GM20000 (cell line): ENCODE measurements around the gene TSPAN33.

Experiments used
- DNase-seq: peaks from one replicate; pipeline ENCODE4 v3.0.0; 2012; ENCODE audit warnings: low spot score
- TF ChIP-seq, protein P1 (sequence below): IDR thresholded peaks from 2 replicates; pipeline ENCODE4 v1.5.1; 2012; ENCODE audit warnings: mild to moderate bottlenecking, control low read depth; ENCODE audit errors: extremely low read depth, missing control alignments

Gene TSPAN33

DNA sequence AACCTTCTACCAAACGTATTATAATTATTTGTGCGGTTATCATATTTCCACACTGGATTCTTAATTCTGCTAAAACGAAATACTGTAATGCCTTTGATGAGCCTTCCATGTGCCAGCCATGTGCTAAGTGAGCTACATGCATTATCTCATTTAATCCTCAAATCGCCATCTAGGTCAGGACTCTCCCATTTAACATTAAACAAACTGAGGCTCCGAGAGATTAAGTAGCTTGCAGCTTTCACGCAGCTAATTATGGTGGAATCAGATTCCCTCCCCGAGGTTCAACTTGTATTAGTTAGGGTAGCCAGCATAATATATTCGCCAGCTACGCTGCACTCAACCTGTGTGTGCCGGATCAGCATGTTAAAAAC, 798 bp upstream of the TSPAN33 start:
- DNase-seq: no peak
- TF ChIP-seq, protein P1, sequence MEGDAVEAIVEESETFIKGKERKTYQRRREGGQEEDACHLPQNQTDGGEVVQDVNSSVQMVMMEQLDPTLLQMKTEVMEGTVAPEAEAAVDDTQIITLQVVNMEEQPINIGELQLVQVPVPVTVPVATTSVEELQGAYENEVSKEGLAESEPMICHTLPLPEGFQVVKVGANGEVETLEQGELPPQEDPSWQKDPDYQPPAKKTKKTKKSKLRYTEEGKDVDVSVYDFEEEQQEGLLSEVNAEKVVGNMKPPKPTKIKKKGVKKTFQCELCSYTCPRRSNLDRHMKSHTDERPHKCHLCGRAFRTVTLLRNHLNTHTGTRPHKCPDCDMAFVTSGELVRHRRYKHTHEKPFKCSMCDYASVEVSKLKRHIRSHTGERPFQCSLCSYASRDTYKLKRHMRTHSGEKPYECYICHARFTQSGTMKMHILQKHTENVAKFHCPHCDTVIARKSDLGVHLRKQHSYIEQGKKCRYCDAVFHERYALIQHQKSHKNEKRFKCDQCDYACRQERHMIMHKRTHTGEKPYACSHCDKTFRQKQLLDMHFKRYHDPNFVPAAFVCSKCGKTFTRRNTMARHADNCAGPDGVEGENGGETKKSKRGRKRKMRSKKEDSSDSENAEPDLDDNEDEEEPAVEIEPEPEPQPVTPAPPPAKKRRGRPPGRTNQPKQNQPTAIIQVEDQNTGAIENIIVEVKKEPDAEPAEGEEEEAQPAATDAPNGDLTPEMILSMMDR: no peak

DNA sequence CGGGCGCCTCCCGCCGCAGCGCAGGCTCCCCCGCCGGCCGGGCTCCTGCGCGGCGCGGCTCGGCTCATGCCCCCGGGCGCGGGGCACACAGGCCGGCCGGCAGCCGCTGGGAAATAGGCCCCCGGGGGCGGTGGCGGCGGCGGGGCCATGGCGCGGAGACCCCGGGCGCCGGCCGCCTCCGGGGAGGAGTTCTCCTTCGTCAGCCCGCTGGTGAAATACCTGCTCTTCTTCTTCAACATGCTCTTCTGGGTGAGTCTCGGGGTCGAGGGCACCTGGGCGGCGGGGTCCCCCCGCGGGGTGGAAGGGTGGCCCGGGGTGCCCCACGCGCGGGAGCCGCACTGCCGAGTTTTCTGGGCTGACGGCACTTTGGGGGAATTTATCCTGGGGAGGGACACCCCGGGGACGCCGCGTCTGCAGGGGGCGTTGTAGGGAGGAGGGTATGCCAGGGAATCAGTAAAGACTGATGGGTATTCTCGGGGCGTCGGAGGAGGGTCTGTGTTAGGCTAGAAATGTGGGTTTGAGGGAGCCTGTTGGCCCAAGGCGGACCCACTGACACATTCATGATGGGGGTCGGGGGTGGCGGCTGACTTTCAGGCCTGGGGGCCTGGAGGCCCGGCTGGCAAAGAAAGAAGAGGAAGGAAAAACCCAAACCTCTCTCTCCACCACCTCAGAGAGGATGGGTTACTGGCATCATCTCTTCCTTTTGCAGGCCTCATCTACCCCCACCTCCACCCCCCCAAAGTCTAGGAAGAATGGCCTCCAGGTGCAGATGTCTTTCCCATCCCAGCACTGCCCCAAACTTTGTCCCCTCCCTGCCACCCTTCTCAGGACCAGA, 544 bp downstream of the TSPAN33 start:
- TF ChIP-seq, protein P1: peak; percentile 49
- DNase-seq: no peak

DNA sequence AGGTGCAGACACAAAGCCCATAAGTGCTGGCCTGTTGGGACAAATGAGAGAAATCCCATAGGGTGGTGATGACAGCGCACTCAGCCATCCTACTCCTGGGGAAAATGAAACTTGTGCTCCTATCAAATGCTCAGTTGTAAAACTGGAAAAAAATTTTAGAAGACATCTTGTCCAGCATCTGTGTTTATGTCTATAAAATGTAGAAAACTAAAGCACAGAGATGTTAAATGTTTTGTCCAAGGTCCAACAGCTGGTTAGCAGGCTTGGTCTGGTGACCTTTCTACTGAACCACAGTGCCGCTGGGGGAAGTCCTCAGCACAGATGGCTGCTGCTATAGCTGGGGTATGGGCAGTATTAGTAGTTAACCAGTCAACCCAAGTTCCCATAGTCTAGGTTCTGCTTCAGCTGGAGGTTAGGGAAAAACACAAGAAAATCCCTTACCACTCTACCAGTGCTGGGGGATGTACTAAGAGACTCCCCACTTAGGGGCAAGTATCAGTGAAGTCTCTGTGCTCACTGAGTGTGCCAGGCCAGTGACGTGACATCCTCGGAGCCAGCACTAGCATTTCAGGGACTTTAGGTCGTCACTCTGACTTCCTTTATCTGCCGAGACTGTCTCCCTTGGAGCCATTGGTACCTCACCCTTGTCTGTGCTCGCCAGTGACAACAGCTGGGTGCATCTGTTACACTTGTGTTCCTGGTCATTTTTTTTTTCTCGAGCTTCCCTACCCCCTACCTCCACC, 1.9 kb downstream of the TSPAN33 start:
- TF ChIP-seq, protein P1: no peak
- peak; percentile 82 for DNase-seq

DNA sequence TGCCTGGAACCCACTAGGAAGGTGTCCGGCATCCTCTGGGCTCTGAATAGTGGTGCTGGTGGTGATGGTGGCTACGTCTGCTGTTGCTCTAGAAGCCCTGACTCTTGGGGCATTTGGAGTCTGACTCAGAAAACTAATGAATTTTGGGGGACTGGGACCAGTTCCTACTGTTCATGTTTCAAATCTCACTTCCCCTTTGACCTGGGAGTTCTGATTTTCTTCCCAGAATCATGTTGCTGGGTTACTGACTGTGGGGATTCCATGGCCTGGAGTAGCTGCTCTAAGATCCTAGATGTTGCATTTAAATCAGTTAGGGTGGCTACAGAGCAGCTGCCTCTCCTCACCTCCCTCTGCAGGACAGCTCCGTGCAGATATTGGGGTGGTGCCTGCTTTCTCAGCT, 3.2 kb downstream of the TSPAN33 start:
- TF ChIP-seq, protein P1: no peak
- DNase-seq: no peak

DNA sequence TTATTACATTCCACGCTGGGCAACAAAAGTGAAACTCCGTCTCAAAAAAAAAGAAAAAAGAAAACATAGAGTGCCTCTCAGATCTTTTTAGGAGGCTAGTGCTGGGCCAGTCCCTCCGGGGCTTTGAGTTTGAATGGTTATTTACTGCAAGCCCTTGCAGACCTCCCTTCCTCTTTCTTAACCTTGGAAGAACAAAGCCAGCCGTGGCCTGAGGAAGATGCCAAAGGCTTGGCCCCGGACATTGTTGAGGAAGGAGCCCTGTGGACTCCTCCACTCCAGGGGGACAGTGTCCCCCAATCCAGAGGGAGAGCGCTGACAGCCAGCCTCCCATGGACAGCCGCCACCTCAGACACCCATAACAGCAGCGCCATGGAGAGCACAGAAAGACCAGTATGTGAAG, 5.0 kb downstream of the TSPAN33 start:
- TF ChIP-seq, protein P1: no peak
- DNase-seq: no peak

DNA sequence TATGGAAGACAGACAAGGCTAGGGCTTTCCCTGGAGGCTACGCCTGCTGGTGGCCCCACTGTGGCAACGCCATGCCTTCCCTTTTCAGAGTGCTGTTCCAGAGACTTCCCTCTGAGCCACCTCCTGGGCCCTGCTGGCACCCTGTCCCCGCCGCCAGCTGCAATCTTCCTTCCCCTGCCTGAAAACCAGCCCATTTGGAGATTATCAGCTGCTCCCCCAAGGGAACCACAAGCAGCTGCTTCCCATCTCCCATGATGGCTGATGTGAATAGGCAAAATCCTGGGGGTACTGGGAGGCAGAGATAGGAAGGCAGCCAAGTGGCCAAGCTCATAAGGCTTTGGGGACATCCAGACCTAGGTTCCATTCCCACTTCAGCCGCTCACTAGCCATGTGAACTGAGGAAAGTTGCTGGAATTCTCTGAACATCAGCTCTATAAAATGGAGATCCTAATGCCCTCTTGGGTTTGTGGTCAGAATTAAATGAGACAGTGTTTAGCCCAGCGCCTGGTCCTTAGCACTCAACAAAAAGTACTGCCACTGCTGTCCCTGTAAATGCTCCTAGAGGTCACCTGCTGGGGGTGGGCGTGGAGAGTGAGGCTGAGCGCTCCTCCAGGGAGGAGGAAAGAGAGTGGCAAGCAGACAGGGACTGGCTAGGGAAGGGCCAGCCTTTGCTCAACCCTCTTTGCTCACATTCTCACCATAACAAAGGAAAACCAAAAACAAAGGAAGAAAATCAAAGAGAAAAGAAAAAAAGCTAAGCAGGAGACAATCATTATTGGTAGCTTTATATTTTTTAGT, 5.9 kb downstream of the TSPAN33 start:
- DNase-seq: no peak
- TF ChIP-seq, protein P1: no peak

DNA sequence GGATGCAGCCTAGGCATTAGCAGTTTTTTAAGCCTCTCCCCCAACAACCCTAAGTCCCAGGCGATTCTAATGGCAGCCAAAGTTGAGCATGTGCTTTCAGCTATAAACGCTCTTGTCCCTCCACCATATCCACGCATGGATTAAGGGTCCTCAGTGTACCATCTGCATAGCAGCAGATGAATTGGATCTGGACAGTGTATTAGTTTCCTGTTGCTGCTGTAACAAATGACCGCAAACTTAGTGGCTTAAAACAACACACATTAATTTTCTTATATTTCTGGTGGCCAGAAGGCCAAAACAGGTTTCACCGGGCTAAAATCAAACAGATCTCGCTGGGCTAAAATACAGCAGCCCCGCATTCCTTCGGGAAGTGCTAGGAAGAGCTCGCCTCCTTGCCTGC, 13.1 kb downstream of the TSPAN33 start:
- TF ChIP-seq, protein P1: no peak
- no peak for DNase-seq
